Raji (cell line): ENCODE measurements around the gene PYROXD2.

Experiments
- POLR2A ChIP-seq: IDR thresholded peaks from 2 replicates; pipeline ENCODE4 v1.6.1; 2011; ENCODE audit warnings: low read depth, low read length, control low read depth; ENCODE audit not compliant: insufficient read depth

PYROXD2 gene

GRCh38 chr10:98394851-98395440, 20.0 kb downstream of the PYROXD2 start:
- TF ChIP-seq POLR2A: no peak

- no peak for TF ChIP-seq POLR2A
Measured at GRCh38 chr10:98391578-98391991, 23.4 kb downstream of the PYROXD2 start.

- TF ChIP-seq POLR2A: no peak
Measured at GRCh38 chr10:98391065-98391464, 23.9 kb downstream of the PYROXD2 start.

GRCh38 chr10:98390406-98390805, 24.6 kb downstream of the PYROXD2 start:
- no peak for TF ChIP-seq POLR2A

GRCh38 chr10:98389398-98389797, 25.6 kb downstream of the PYROXD2 start:
- no peak for TF ChIP-seq POLR2A

GRCh38 chr10:98388101-98388655, 26.8 kb downstream of the PYROXD2 start:
- no peak for TF ChIP-seq POLR2A

- no peak for TF ChIP-seq POLR2A
Measured at GRCh38 chr10:98384531-98385133, 30.4 kb downstream of the PYROXD2 start.

GRCh38 chr10:98383869-98384268, 31.1 kb downstream of the PYROXD2 start:
- TF ChIP-seq POLR2A: no peak

GRCh38 chr10:98382691-98383101, 32.3 kb downstream of the PYROXD2 start:
- no peak for TF ChIP-seq POLR2A

GRCh38 chr10:98380493-98381339, 34.3 kb downstream of the PYROXD2 start:
- no peak for TF ChIP-seq POLR2A

GRCh38 chr10:98378722-98379121, 36.3 kb downstream of the PYROXD2 start:
- no peak for TF ChIP-seq POLR2A

- TF ChIP-seq POLR2A: no peak
Measured at GRCh38 chr10:98377536-98377935, 37.4 kb downstream of the PYROXD2 start.

- TF ChIP-seq POLR2A: no peak
Measured at GRCh38 chr10:98377001-98377400, 38.0 kb downstream of the PYROXD2 start.

- no peak for TF ChIP-seq POLR2A
Measured at GRCh38 chr10:98376485-98376884, 38.5 kb downstream of the PYROXD2 start.

- no peak for TF ChIP-seq POLR2A
Measured at GRCh38 chr10:98374217-98374985, 40.6 kb downstream of the PYROXD2 start.
